IMR-90 (cell line): ENCODE data around the gene HDAC10.

ENCODE experiments used
- BHLHE40 ChIP-seq: fragments of 150-350 bp; IDR thresholded peaks from 2 replicates; pipeline ENCODE4 v1.6.1; 2016; ENCODE audit warnings: mild to moderate bottlenecking, low read depth, low read length
- CEBPB ChIP-seq: IDR thresholded peaks from 2 replicates; pipeline ENCODE4 v1.6.1; 2012; ENCODE audit warnings: low read depth, low read length, improper control_type of control experiment
- ELK1 ChIP-seq: fragments of 150-350 bp; IDR thresholded peaks from 2 replicates; pipeline ENCODE4 v1.6.1; 2016; ENCODE audit warnings: low read depth, mild to moderate bottlenecking, low read length, moderate library complexity, borderline replicate concordance
- FOS ChIP-seq: fragments of 150-350 bp; IDR thresholded peaks from 2 replicates; pipeline ENCODE4 v1.6.1; 2016; ENCODE audit warnings: low read depth, low read length
- MAFK ChIP-seq: IDR thresholded peaks from 2 replicates; pipeline ENCODE4 v1.6.1; 2012; ENCODE audit warnings: low read depth, low read length, improper control_type of control experiment
- MXI1 ChIP-seq: IDR thresholded peaks from 2 replicates; pipeline ENCODE4 v1.6.1; 2012; ENCODE audit warnings: low read depth, mild to moderate bottlenecking, low read length, moderate library complexity, borderline replicate concordance
- NFE2L2 ChIP-seq: fragments of 150-350 bp; IDR thresholded peaks from 2 replicates; pipeline ENCODE4 v1.6.1; 2016; ENCODE audit warnings: low read depth, mild to moderate bottlenecking, low read length
- POLR2A ChIP-seq: IDR thresholded peaks from 2 replicates; pipeline ENCODE4 v1.6.1; 2012; ENCODE audit warnings: mild to moderate bottlenecking, low read depth, low read length
- RCOR1 ChIP-seq: IDR thresholded peaks from 2 replicates; pipeline ENCODE4 v1.6.1; 2012; ENCODE audit warnings: mild to moderate bottlenecking, low read length, improper control_type of control experiment; ENCODE audit not compliant: insufficient replicate concordance
- RFX5 ChIP-seq: IDR thresholded peaks from 2 replicates; pipeline ENCODE4 v1.8.0; 2012; ENCODE audit warnings: low read depth, mild to moderate bottlenecking, low read length, moderate library complexity
- SMC3 ChIP-seq: fragments of 150-350 bp; IDR thresholded peaks from 2 replicates; pipeline ENCODE4 v1.6.1; 2016; ENCODE audit warnings: low read depth, mild to moderate bottlenecking, antibody characterized with exemption, low read length, moderate library complexity
- TF ChIP-seq, protein P1 (sequence below): conservative IDR thresholded peaks from 2 replicates; pipeline ENCODE4 v1.5.1; 2012; ENCODE audit warnings: mild to moderate bottlenecking, low read depth, low read length, improper control_type of control experiment
- TF ChIP-seq, protein P2 (sequence below): fragments of 150-350 bp; IDR thresholded peaks from 2 replicates; pipeline ENCODE4 v1.6.1; 2017; ENCODE audit warnings: mild to moderate bottlenecking, antibody characterized with exemption, low read length, low read depth

DNA sequence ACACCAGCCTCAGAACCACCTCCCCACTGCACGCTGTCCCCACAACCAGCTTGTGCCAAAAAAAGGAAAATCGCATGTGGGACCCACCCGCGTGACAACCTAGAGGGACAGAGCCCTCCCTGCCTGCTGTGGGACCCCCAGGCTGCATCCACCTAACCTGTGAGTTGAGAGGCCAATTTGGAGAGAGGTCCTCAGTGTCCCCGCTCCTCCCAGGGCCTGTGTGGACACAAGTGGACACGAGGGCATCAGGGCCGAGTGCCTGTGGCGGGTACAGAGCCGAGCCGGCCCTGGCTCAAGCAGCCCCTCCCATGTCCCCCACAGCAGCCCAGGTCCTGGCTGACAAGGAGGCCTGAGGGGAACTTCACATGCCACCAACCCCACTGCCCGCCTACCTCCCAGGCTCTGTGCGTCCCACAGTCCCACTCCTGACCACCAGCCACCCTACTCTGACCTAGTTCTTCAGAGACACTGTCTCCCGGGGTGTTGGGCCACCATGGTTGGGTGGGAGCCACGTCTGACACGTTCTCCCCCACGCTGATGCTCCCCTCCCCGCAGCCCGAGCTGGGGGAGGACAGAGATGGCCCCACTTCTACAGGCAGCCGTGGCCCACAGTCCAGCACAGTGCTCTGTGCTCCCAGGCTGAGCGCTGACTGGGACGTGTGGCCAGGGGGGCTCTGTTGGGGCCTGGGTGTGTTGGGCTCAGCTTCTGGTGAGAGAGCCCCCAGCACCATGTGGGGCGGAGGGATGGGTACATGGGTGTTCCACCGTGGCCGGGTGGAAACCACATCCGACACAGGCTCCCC, 31.1 kb downstream of the HDAC10 start:
- TF ChIP-seq BHLHE40 (no peak), POLR2A (no peak), CEBPB (no peak), NFE2L2 (no peak), MAFK (no peak), RFX5 (no peak), RCOR1 (no peak), FOS (no peak), MXI1 (no peak), ELK1 (no peak), SMC3 (no peak)
- TF ChIP-seq, protein P1, sequence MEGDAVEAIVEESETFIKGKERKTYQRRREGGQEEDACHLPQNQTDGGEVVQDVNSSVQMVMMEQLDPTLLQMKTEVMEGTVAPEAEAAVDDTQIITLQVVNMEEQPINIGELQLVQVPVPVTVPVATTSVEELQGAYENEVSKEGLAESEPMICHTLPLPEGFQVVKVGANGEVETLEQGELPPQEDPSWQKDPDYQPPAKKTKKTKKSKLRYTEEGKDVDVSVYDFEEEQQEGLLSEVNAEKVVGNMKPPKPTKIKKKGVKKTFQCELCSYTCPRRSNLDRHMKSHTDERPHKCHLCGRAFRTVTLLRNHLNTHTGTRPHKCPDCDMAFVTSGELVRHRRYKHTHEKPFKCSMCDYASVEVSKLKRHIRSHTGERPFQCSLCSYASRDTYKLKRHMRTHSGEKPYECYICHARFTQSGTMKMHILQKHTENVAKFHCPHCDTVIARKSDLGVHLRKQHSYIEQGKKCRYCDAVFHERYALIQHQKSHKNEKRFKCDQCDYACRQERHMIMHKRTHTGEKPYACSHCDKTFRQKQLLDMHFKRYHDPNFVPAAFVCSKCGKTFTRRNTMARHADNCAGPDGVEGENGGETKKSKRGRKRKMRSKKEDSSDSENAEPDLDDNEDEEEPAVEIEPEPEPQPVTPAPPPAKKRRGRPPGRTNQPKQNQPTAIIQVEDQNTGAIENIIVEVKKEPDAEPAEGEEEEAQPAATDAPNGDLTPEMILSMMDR = no peak
- TF ChIP-seq, protein P2, sequence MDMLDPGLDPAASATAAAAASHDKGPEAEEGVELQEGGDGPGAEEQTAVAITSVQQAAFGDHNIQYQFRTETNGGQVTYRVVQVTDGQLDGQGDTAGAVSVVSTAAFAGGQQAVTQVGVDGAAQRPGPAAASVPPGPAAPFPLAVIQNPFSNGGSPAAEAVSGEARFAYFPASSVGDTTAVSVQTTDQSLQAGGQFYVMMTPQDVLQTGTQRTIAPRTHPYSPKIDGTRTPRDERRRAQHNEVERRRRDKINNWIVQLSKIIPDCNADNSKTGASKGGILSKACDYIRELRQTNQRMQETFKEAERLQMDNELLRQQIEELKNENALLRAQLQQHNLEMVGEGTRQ = no peak
